ENCODE results near the gene CIPC.

DNA sequence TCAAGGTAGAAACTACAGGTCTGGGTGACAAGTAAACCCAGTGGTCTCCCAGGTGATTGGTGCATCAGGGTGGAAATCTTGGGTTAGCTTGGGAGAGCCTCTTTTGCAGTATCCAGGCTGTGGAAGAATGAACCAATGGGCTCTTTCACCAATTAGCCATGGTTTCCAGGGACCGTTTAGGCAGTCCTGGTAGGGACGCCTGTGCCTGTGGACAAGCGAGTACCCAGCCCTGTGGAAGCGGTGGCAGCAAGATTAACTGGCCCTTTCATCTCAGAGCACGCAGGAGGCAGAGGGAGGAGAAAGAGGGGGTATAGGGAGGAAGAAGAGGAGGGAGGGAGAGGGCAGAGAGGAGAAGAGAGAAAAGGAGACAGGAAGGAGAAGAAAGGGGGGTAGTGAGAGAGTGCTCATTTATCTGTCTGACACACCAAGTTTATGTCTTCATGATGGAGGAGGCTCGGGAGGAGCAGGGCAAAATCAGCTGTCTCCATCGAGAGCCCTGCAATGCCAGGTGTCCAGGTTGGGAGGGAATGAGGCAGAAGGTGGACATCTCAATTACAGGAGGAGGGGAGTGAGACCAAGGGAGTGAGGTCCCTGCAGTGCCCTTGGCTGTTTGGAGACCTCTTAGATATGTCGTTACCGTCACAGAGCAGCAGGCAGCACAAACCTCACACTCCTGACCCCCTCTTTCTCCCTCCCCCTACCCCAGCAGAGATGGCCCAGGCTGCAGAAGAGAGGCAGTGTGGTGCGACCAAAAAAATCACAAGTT is 48.1 kb downstream of the CIPC start:
- TF ChIP-seq EZH2 (IDR thresholded peaks at IDR 0.05; ENCODE audit: low read depth), result no peak
- TF ChIP-seq, protein P1, sequence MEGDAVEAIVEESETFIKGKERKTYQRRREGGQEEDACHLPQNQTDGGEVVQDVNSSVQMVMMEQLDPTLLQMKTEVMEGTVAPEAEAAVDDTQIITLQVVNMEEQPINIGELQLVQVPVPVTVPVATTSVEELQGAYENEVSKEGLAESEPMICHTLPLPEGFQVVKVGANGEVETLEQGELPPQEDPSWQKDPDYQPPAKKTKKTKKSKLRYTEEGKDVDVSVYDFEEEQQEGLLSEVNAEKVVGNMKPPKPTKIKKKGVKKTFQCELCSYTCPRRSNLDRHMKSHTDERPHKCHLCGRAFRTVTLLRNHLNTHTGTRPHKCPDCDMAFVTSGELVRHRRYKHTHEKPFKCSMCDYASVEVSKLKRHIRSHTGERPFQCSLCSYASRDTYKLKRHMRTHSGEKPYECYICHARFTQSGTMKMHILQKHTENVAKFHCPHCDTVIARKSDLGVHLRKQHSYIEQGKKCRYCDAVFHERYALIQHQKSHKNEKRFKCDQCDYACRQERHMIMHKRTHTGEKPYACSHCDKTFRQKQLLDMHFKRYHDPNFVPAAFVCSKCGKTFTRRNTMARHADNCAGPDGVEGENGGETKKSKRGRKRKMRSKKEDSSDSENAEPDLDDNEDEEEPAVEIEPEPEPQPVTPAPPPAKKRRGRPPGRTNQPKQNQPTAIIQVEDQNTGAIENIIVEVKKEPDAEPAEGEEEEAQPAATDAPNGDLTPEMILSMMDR (conservative IDR thresholded peaks at IDR 0.05), result no peak
